ENCODE data around the gene NUDT7.

DNA sequence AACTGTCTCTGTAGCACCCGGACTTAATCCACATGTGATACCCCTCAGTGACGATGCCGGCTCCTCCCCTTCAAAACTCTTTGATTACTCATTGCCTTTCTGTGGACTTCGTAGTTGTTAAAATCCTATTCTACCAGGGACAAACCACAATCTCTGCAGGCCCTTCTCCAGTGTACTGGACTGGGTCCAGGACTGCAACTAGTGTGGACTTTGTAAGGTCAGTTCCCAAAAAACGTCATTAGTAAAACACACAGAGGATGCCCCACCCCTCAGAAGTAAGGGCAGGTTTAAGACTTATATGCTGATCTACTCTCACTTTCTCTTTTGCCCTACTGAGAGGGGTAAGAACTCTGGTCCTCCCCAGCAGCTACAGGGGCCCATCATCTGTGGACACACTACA lies 10.5 kb upstream of the NUDT7 start:
- TF ChIP-seq, protein P1, sequence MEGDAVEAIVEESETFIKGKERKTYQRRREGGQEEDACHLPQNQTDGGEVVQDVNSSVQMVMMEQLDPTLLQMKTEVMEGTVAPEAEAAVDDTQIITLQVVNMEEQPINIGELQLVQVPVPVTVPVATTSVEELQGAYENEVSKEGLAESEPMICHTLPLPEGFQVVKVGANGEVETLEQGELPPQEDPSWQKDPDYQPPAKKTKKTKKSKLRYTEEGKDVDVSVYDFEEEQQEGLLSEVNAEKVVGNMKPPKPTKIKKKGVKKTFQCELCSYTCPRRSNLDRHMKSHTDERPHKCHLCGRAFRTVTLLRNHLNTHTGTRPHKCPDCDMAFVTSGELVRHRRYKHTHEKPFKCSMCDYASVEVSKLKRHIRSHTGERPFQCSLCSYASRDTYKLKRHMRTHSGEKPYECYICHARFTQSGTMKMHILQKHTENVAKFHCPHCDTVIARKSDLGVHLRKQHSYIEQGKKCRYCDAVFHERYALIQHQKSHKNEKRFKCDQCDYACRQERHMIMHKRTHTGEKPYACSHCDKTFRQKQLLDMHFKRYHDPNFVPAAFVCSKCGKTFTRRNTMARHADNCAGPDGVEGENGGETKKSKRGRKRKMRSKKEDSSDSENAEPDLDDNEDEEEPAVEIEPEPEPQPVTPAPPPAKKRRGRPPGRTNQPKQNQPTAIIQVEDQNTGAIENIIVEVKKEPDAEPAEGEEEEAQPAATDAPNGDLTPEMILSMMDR (IDR thresholded peaks at IDR 0.05), result no peak
- TF ChIP-seq POLR2A (IDR thresholded peaks at IDR 0.05) (no peak), POLR2AphosphoS5 (IDR thresholded peaks at IDR 0.05; ENCODE audit: insufficient read depth in 1 of 2, low read depth in 1 of 2) (no peak)
